K562 (cell line): ENCODE measurements around the gene CERS4. TPM values are rescaled to one million over a fixed set of nuclear protein-coding genes. Genes with fewer than 3 reads are reported as not detected.

Experiments used
- ATAC-seq: fragments of 200-7000 bp; cut with Tn5 transposase; 3 replicates; pipeline ENCODE4 v1.9.1; 2020; ENCODE audit warnings: moderate library complexity
- BruUV-seq: library from RNA; stranded (reverse); fragments of 400-500 nt; replicated peaks from 2 replicates; lab custom pipeline; 2021; lab: Mats Ljungman, UMichigan
- CTCF ChIA-PET: fragments of 300-600 bp; formaldehyde crosslinking; extraction: SDS; loops from one replicate; lab custom pipeline; 2021; ENCODE audit warnings: low intra/inter-chr PET ratio; lab: Yijun Ruan, JAX
- POLR2A ChIA-PET: fragments of 300-600, 350-650 bp; sonication (Branson Sonifier 250); formaldehyde crosslinking; extraction: SDS; loops from one replicate; lab custom pipeline; 2021; ENCODE audit warnings: antibody characterized with exemption, inconsistent platforms; lab: Yijun Ruan, JAX
- DNase-seq, 4 experiments: peaks; one replicate each; pipeline versions ENCODE4 v3.0.0 to v3.0.0-alpha.2; 2011 to 2018; ENCODE audit warnings: low spot score in 3 of 4, mixed read lengths in 3 of 4; ENCODE audit errors: extremely low read depth in 1 of 4
- FAIRE-seq: peaks from 2 replicates; lab custom pipeline; 2011; peaks lifted over from hg19 to GRCh38; lab: Jason Lieb, UNC
- H2AFZ ChIP-seq: 2 replicates; pipeline ENCODE4 v1.6.0; 2011; ENCODE audit warnings: low read depth, low read length, control low read depth, inconsistent platforms
- H3K27ac ChIP-seq: fragments of 200-600 bp; 3 replicates; pipeline ENCODE4 v1.8.0; 2011; ENCODE audit warnings: low read depth, mild to moderate bottlenecking, control low read depth, inconsistent platforms, low read length, moderate library complexity, mixed read lengths; ENCODE audit errors: extremely low read depth
- H3K27me3 ChIP-seq, 2 experiments: fragments of 300-600 bp in 1 of 2; 2 replicates in 1 of 2; 3 replicates in 1 of 2; pipeline versions ENCODE4 v1.6.0 to v1.8.0; 2011; ENCODE audit warnings: inconsistent platforms in 2 of 2, low read length in 2 of 2, mild to moderate bottlenecking in 1 of 2, mixed read lengths in 1 of 2, moderate library complexity in 1 of 2; ENCODE audit not compliant: control insufficient read depth in 2 of 2, insufficient read depth in 2 of 2
- H3K36me3 ChIP-seq: fragments of 300-600 bp; 3 replicates; pipeline ENCODE4 v1.8.0; 2011; ENCODE audit warnings: mild to moderate bottlenecking, low read length, inconsistent platforms; ENCODE audit not compliant: control insufficient read depth, insufficient read depth
- H3K4me1 ChIP-seq, 2 experiments: fragments of 200-600 bp in 1 of 2; replicated peaks in 1 of 2; 2 replicates in 1 of 2; 3 replicates in 1 of 2; pipeline versions ENCODE4 v1.5.1 to v1.8.0; 2011; ENCODE audit warnings: inconsistent platforms in 2 of 2, low read length in 2 of 2, mild to moderate bottlenecking in 1 of 2, mixed read lengths in 1 of 2, moderate library complexity in 1 of 2; ENCODE audit not compliant: control insufficient read depth in 2 of 2, insufficient read depth in 2 of 2
- H3K4me2 ChIP-seq: 2 replicates; pipeline ENCODE4 v1.6.1; 2011; ENCODE audit warnings: low read length, control low read depth, inconsistent platforms, mixed read lengths; ENCODE audit not compliant: insufficient read depth
- H3K4me3 ChIP-seq: fragments of 200-600 bp; sonication (generic), shearing (Covaris generic); 2 replicates; pipeline ENCODE4 v1.5.1; 2016; ENCODE audit warnings: control low read depth, inconsistent platforms
- H3K79me2 ChIP-seq: fragments of 200-600 bp; 3 replicates; pipeline ENCODE4 v1.8.0; 2011; ENCODE audit warnings: low read length, inconsistent platforms; ENCODE audit not compliant: control insufficient read depth, insufficient read depth
- H3K9ac ChIP-seq, 2 experiments: 2 replicates each; pipeline versions ENCODE4 v1.6.0 to v1.6.1; 2011; ENCODE audit warnings: low read depth in 2 of 2, low read length in 2 of 2, control low read depth in 1 of 2, inconsistent platforms in 1 of 2, mild to moderate bottlenecking in 1 of 2, mixed read lengths in 1 of 2; ENCODE audit not compliant: insufficient read depth in 1 of 2
- H3K9me1 ChIP-seq: one replicate; pipeline ENCODE4 v1.6.0; 2011; ENCODE audit warnings: inconsistent platforms, mild to moderate bottlenecking, low read length, moderate library complexity; ENCODE audit not compliant: control insufficient read depth, insufficient read depth
- H3K9me3 ChIP-seq: replicated peaks from 2 replicates; pipeline ENCODE4 v1.5.1; 2011; ENCODE audit warnings: low read depth, low read length, inconsistent platforms; ENCODE audit not compliant: control insufficient read depth, insufficient read depth
- H4K20me1 ChIP-seq: replicated peaks from 2 replicates; pipeline ENCODE4 v1.6.1; 2011; ENCODE audit warnings: low read length, inconsistent platforms, mixed read lengths; ENCODE audit not compliant: control insufficient read depth, insufficient read depth
- C11orf30 ChIP-seq: fragments of 450-650 bp; IDR thresholded peaks from 2 replicates; pipeline ENCODE4 v1.6.1; 2016; ENCODE audit warnings: low read depth, mild to moderate bottlenecking
- CEBPG ChIP-seq, 3 experiments: fragments of 200-800 bp in 1 of 3; sonication (Bioruptor generic) in 1 of 3; sonication (generic) in 1 of 3; formaldehyde crosslinking in 1 of 3; IDR thresholded peaks in 2 of 3; conservative IDR thresholded peaks in 1 of 3; 2 replicates each; pipeline versions ENCODE4 v1.6.1 to v1.8.0; 2016 to 2022; ENCODE audit warnings: missing compliant biosample characterization in 2 of 3, missing genetic modification characterization in 2 of 3, mild to moderate bottlenecking in 1 of 3, missing genetic modification reagents in 1 of 3
- ETV6 ChIP-seq, 3 experiments: fragments of 150-350 bp in 1 of 3; sonication (generic) in 1 of 3; formaldehyde crosslinking in 1 of 3; IDR thresholded peaks; 2 replicates each; pipeline versions ENCODE4 v1.6.1 to v1.8.0; 2014 to 2022; ENCODE audit warnings: borderline replicate concordance in 2 of 3, low read depth in 2 of 3, antibody characterized with exemption in 1 of 3, low read length in 1 of 3, mild to moderate bottlenecking in 1 of 3, missing genetic modification reagents in 1 of 3
- HLTF ChIP-seq: fragments of 450-650 bp; IDR thresholded peaks from 2 replicates; pipeline ENCODE4 v1.6.1; 2016
- KDM1A ChIP-seq, 2 experiments: fragments of 450-650 bp; IDR thresholded peaks; 2 replicates each; pipeline ENCODE4 v1.6.1; 2016; ENCODE audit warnings: mild to moderate bottlenecking in 2 of 2
- KLF1 ChIP-seq: fragments of 450-650 bp; IDR thresholded peaks from 2 replicates; pipeline ENCODE4 v1.6.1; 2016; ENCODE audit warnings: missing genetic modification characterization, missing compliant biosample characterization
- MEF2A ChIP-seq: IDR thresholded peaks from 2 replicates; pipeline ENCODE4 v1.6.1; 2011; ENCODE audit warnings: low read depth, mild to moderate bottlenecking, low read length, moderate library complexity; ENCODE audit not compliant: control insufficient read depth
- PTTG1 ChIP-seq: fragments of 450-650 bp; IDR thresholded peaks from 2 replicates; pipeline ENCODE4 v1.6.1; 2016; ENCODE audit warnings: low read depth, mild to moderate bottlenecking, missing genetic modification characterization, missing compliant biosample characterization
- RBM25 ChIP-seq: fragments of 200-400 bp; formaldehyde crosslinking; IDR thresholded peaks from 2 replicates; pipeline ENCODE4 v1.6.1; 2018; ENCODE audit warnings: low read length, low read depth, moderate library complexity; ENCODE audit not compliant: severe bottlenecking
- SUPT5H ChIP-seq: fragments of 450-650 bp; IDR thresholded peaks from 2 replicates; pipeline ENCODE4 v1.6.1; 2016
- ZNF134 ChIP-seq: fragments of 250-450 bp; sonication (Bioruptor Pico); conservative IDR thresholded peaks from 2 replicates; pipeline ENCODE4 v1.4.0; 2020
- WGBS: fragments of 100-300 bp; shearing (Covaris generic); methylation state at CpG from one replicate; pipeline ENCODE4 v1.1.6; 2016; ENCODE audit warnings: low coverage, mixed read lengths; ENCODE audit not compliant: insufficient coverage; ENCODE audit errors: missing lambda C conversion rate; 5-methylcytosine and 5-hydroxymethylcytosine counted together
- in situ Hi-C: fragments of 300-500 bp; cut with MboI; formaldehyde crosslinking; loops from 4 replicates; pipeline ENCODE4 v1.15.0; 2018; ENCODE audit warnings: inconsistent platforms, mixed read lengths
- intact Hi-C: fragments of 100-400 bp; cut with micrococcal nuclease; formaldehyde crosslinking; loops from 2 replicates; pipeline ENCODE4 v1.14.2; 2022
- polyA plus RNA-seq, 8 experiments: library from polyadenylated mRNA; depleted of rRNA in 4 of 8; stranded (reverse) in 5 of 8; unstranded in 3 of 8; fragments of >200 nt; fragmentation: Nextera tagmentation in 2 of 8; fragmentation: Illumina TruSeq in 1 of 8; extraction: Ambion mirVana in 2 of 8; extraction: Trizol in 1 of 8; gene quantifications; 2 replicates each; pipeline versions ENCODE4 v1.2.1 to v1.2.3, GENCODE V29; 2011 to 2014; ENCODE audit warnings: inconsistent platforms in 1 of 8, missing spikeins in 1 of 8
- total RNA-seq, 7 experiments: library from RNA; depleted of rRNA in 6 of 7; stranded (reverse); fragments of >200 nt in 6 of 7; fragmentation: Illumina TruSeq in 2 of 7; extraction: Trizol in 2 of 7; gene quantifications; 2 replicates each; pipeline versions ENCODE4 v1.2.1 to v1.2.3, GENCODE V29; 2011 to 2021; ENCODE audit warnings: low replicate concordance in 1 of 7
- TF ChIP-seq, protein P1 (sequence below): fragments of 250-450 bp; sonication (Bioruptor Pico); IDR thresholded peaks from 2 replicates; pipeline ENCODE4 v1.8.0; 2022; ENCODE audit warnings: inconsistent platforms
- TF ChIP-seq, protein P2 (sequence below): fragments of 250-450 bp; sonication (Bioruptor Pico); IDR thresholded peaks from 2 replicates; pipeline ENCODE4 v1.6.1; 2021; ENCODE audit warnings: mild to moderate bottlenecking
- TF ChIP-seq, protein P3 (sequence below): fragments of 250-450 bp; sonication (Bioruptor Pico); IDR thresholded peaks from 2 replicates; pipeline ENCODE4 v1.4.0; 2020; ENCODE audit warnings: mild to moderate bottlenecking, moderate library complexity, borderline replicate concordance
- TF ChIP-seq, protein P4 (sequence below): conservative IDR thresholded peaks from 2 replicates; pipeline ENCODE4 v1.6.1; 2011; ENCODE audit warnings: low read depth, mild to moderate bottlenecking, low read length; ENCODE audit not compliant: control insufficient read depth

CERS4 gene
- total and polyA plus RNA-seq, 9 of the 15 experiments (the other 6 are each of a cell fraction or from before 2014, with no cell fraction given): 0.14 to 4.4 (median 2.9) TPM; not detected in 1

DNA sequence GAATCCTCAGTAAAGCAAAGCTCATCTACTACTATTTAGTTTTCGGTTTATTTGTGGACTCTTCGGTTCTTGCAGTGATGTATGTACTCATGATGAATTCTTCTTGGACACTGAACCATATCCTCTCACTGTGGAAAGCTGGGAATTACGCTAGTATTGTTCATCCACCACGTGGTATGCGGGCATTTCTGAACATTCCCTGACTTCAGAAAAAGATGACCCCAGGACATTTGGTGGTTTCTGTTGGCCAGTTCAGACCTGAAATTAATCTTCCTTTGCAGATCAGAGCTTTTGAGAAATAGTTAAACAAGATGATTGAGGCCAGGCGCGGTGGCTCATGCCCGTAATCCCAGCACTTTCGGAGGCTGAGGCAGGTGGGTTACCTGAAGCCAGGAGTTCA, 34.5 kb upstream of the CERS4 start:
- WGBS: 16% methylated on average over 9 of the region's 9 CpGs
- H2AFZ ChIP-seq: no peak overlapping the region
- H3K79me2 ChIP-seq: no peaks in the 10 kb centered on the region
- no peak overlapping the region for H3K27ac ChIP-seq
- no peak overlapping the region for H3K4me2 ChIP-seq
- H3K4me3 ChIP-seq: no peak overlapping the region
- no peaks in the 10 kb centered on the region for H3K36me3 ChIP-seq
- intact Hi-C loops (no loop called here), in situ Hi-C loops (no loop called here)
- no peaks in the 10 kb centered on the region for H3K9me1 ChIP-seq
- FAIRE-seq: no peak
- H3K27me3 ChIP-seq: peaks cover 14% of the 10 kb centered on the region in 2 experiments; a peak in 4 of 5 replicates
- no TSS peak for BruUV-seq
- H3K9ac ChIP-seq: no peak overlapping the region
- no peaks in the 10 kb centered on the region for H4K20me1 ChIP-seq
- no peak for ATAC-seq
- CTCF ChIA-PET: no interaction called here
- no peaks in the 10 kb centered on the region for H3K9me3 ChIP-seq
- H3K4me1 ChIP-seq: no peaks in the 10 kb centered on the region; a peak in 1 of 5 replicates
- DNase-seq: no peak
- POLR2A ChIA-PET: interaction anchor here (0.8 to 0.9 kb wide), 2 partner anchors 10 to 50 kb away, joined by 3 read pairs; no protein-coding TSS in a partner anchor
- TF ChIP-seq CEBPG (CRISPR knock-in tag; IDR thresholded peaks at IDR 0.05) (no peak), CEBPG (tag; conservative IDR thresholded peaks at IDR 0.05 in 1 of 2, IDR thresholded peaks at IDR 0.05 in 1 of 2) (no peak), ETV6 (IDR thresholded peaks at IDR 0.05; ENCODE audit: borderline replicate concordance in 1 of 2, low read depth in 2 of 2, low read length in 1 of 2) (no peak), ETV6 (CRISPR knock-in tag; IDR thresholded peaks at IDR 0.05; ENCODE audit: borderline replicate concordance) (no peak), KLF1 (tag) (no peak), RBM25 (no peak), ZNF134 (CRISPR knock-in tag) (no peak), MEF2A (no peak), C11orf30 (no peak), PTTG1 (tag) (no peak), SUPT5H (no peak), KDM1A (IDR thresholded peaks at IDR 0.05) (no peak), HLTF (no peak)
- TF ChIP-seq, protein P1, sequence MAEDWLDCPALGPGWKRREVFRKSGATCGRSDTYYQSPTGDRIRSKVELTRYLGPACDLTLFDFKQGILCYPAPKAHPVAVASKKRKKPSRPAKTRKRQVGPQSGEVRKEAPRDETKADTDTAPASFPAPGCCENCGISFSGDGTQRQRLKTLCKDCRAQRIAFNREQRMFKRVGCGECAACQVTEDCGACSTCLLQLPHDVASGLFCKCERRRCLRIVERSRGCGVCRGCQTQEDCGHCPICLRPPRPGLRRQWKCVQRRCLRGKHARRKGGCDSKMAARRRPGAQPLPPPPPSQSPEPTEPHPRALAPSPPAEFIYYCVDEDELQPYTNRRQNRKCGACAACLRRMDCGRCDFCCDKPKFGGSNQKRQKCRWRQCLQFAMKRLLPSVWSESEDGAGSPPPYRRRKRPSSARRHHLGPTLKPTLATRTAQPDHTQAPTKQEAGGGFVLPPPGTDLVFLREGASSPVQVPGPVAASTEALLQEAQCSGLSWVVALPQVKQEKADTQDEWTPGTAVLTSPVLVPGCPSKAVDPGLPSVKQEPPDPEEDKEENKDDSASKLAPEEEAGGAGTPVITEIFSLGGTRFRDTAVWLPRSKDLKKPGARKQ (CRISPR knock-in tag): no peak
- TF ChIP-seq, protein P2, sequence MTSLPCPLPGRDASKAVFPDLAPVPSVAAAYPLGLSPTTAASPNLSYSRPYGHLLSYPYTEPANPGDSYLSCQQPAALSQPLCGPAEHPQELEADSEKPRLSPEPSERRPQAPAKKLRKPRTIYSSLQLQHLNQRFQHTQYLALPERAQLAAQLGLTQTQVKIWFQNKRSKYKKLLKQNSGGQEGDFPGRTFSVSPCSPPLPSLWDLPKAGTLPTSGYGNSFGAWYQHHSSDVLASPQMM (CRISPR knock-in tag): no peak
- TF ChIP-seq, protein P3, sequence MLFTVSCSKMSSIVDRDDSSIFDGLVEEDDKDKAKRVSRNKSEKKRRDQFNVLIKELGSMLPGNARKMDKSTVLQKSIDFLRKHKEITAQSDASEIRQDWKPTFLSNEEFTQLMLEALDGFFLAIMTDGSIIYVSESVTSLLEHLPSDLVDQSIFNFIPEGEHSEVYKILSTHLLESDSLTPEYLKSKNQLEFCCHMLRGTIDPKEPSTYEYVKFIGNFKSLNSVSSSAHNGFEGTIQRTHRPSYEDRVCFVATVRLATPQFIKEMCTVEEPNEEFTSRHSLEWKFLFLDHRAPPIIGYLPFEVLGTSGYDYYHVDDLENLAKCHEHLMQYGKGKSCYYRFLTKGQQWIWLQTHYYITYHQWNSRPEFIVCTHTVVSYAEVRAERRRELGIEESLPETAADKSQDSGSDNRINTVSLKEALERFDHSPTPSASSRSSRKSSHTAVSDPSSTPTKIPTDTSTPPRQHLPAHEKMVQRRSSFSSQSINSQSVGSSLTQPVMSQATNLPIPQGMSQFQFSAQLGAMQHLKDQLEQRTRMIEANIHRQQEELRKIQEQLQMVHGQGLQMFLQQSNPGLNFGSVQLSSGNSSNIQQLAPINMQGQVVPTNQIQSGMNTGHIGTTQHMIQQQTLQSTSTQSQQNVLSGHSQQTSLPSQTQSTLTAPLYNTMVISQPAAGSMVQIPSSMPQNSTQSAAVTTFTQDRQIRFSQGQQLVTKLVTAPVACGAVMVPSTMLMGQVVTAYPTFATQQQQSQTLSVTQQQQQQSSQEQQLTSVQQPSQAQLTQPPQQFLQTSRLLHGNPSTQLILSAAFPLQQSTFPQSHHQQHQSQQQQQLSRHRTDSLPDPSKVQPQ: no peak
- TF ChIP-seq, protein P4, sequence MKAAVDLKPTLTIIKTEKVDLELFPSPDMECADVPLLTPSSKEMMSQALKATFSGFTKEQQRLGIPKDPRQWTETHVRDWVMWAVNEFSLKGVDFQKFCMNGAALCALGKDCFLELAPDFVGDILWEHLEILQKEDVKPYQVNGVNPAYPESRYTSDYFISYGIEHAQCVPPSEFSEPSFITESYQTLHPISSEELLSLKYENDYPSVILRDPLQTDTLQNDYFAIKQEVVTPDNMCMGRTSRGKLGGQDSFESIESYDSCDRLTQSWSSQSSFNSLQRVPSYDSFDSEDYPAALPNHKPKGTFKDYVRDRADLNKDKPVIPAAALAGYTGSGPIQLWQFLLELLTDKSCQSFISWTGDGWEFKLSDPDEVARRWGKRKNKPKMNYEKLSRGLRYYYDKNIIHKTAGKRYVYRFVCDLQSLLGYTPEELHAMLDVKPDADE: no peak
